Left kidney (tissue), 2 donors: ENCODE data around the gene CACNA1A. TPM values are rescaled to one million over a fixed set of nuclear protein-coding genes. Genes with fewer than 3 reads are reported as not detected.

Experiments
- DNase-seq: peaks from one replicate; pipeline ENCODE4 v3.0.0-alpha.2; 2013
- polyA plus RNA-seq: library from polyadenylated mRNA; unstranded; fragments of 120-200 nt; gene quantifications from one replicate; pipeline ENCODE4 v1.2.1, GENCODE V29; 2013; ENCODE audit not compliant: insufficient read length

Gene CACNA1A
- polyA plus RNA-seq, 1 donor = 2.9 TPM

GRCh38 chr19:13163609-13164342 is 342.5 kb downstream of the CACNA1A start:
- DNase-seq = peak; percentile 82

- peak; percentile 97 for DNase-seq
These were observed 343.3 kb downstream of the CACNA1A start for GRCh38 chr19:13162724-13163608.

- DNase-seq = no peak
These were observed 345.7 kb downstream of the CACNA1A start for GRCh38 chr19:13160557-13160956.

- DNase-seq = no peak
These were observed 346.6 kb downstream of the CACNA1A start for GRCh38 chr19:13159713-13160112.
